Thyroid gland (tissue), 4 donors: ENCODE data around the gene TMEM272.

Source experiments
- POLR2A ChIP-seq, 2 donors: fragments of 450-650 bp; IDR thresholded peaks; one replicate each; pipeline ENCODE4 v1.6.1; 2017; ENCODE audit warnings: antibody characterized with exemption in 2 of 2, mild to moderate bottlenecking in 2 of 2, moderate library complexity in 1 of 2
- TF ChIP-seq, protein P1 (sequence below), 6 experiments: fragments of 200-600 bp in 3 of 6; fragments of 450-650 bp in 3 of 6; sonication (generic) in 3 of 6; IDR thresholded peaks; one replicate each; pipeline ENCODE4 v1.5.1; 2016 to 2019; ENCODE audit warnings: antibody characterized with exemption in 6 of 6, mild to moderate bottlenecking in 2 of 6, inconsistent platforms in 1 of 6, moderate library complexity in 1 of 6

DNA sequence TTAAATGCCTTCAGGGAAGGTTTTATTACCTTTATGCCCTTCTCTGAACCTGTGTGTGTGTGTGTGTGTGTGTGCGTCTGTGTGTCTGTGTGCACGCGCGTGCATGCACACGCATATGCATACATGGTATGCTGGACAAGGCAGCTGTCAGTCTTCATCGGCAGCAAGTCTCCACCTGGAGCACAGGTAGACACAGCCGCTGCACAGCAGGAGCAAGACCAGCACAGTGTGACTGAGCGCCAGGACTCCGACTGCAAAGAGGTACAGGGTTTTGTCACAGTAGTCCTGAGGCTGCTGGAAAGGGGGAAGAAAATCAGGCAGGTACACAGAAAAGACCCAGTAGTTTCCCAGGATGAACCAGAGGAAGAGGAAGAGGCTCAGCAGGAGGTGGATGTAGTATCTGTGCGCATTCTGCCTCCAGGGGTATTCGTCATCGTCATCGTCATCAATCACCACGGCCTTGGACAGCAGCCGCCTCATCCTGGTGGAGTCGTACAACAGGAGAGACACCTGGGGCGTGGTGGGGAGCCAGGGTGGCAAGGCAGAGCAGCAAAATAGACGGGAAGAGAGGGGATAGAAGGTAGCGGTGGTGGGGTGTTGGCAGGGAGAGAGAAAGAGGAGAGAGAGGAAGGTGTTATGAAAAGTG is 28.2 kb downstream of the TMEM272 start:
- TF ChIP-seq, protein P1, sequence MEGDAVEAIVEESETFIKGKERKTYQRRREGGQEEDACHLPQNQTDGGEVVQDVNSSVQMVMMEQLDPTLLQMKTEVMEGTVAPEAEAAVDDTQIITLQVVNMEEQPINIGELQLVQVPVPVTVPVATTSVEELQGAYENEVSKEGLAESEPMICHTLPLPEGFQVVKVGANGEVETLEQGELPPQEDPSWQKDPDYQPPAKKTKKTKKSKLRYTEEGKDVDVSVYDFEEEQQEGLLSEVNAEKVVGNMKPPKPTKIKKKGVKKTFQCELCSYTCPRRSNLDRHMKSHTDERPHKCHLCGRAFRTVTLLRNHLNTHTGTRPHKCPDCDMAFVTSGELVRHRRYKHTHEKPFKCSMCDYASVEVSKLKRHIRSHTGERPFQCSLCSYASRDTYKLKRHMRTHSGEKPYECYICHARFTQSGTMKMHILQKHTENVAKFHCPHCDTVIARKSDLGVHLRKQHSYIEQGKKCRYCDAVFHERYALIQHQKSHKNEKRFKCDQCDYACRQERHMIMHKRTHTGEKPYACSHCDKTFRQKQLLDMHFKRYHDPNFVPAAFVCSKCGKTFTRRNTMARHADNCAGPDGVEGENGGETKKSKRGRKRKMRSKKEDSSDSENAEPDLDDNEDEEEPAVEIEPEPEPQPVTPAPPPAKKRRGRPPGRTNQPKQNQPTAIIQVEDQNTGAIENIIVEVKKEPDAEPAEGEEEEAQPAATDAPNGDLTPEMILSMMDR (IDR thresholded peaks at IDR 0.05), result no peak
- TF ChIP-seq POLR2A (IDR thresholded peaks at IDR 0.05), result no peak
